Tibial nerve (tissue), 4 donors: Measurements from ENCODE around the gene IL36A.

Experiments
- CTCF ChIP-seq, 5 experiments: fragments of 200-600 bp in 3 of 5; fragments of 450-650 bp in 2 of 5; sonication (generic) in 3 of 5; IDR thresholded peaks; one replicate each; pipeline ENCODE4 v1.5.1; 2016 to 2019; ENCODE audit warnings: antibody characterized with exemption in 5 of 5, mild to moderate bottlenecking in 3 of 5, moderate library complexity in 2 of 5
- EP300 ChIP-seq, 2 donors: sonication (generic); formaldehyde crosslinking; IDR thresholded peaks; one replicate each; pipeline ENCODE4 v1.6.1; 2017; ENCODE audit warnings: antibody characterized with exemption in 2 of 2, mild to moderate bottlenecking in 1 of 2
- POLR2A ChIP-seq, 2 donors: fragments of 450-650 bp; IDR thresholded peaks; one replicate each; pipeline ENCODE4 v1.6.1; 2017; ENCODE audit warnings: antibody characterized with exemption in 2 of 2, mild to moderate bottlenecking in 2 of 2, moderate library complexity in 2 of 2

GRCh38 chr2:113015042-113015441 lies 9.8 kb downstream of the IL36A start:
- no peak for TF ChIP-seq CTCF (IDR thresholded peaks at IDR 0.05)
- TF ChIP-seq POLR2A (IDR thresholded peaks at IDR 0.05): no peak
- TF ChIP-seq EP300 (IDR thresholded peaks at IDR 0.05): no peak
